ENCODE results near the gene RAB12. TPM values are rescaled to one million over a fixed set of nuclear protein-coding genes. Genes with fewer than 3 reads are reported as not detected.

RAB12 gene
- total RNA-seq, 1 experiment from 2014 or later = 51.3 TPM

- H2BK12ac ChIP-seq (ENCODE audit: insufficient read length, low read depth, low read length) = no peak overlapping the region
Observed at GRCh38 chr18:8562070-8562469, 47.2 kb upstream of the RAB12 start.

More at GRCh38 chr18:8562070-8562469, 47.2 kb upstream of the RAB12 start:
- H3K79me2 ChIP-seq (ENCODE audit: insufficient read depth, low read length) = no peaks in the 10 kb centered on the region
- no peak overlapping the region for H3K14ac ChIP-seq (ENCODE audit: insufficient read depth, low read length)
- H4K91ac ChIP-seq (ENCODE audit: insufficient read length, low read depth, low read length) = no peak overlapping the region
- no peaks in the 10 kb centered on the region for H3K9me3 ChIP-seq (ENCODE audit: control insufficient read depth, low read depth, low read length)
- WGBS (ENCODE audit: extremely low coverage, insufficient read length, low lambda C conversion rate) = no CpG with 5 or more reads among the region's 6 CpGs
- Mint-ChIP-seq H3K4me3 (no peak overlapping the region), H3K9me3 (no peaks in the 10 kb centered on the region; a peak in 1 of 5 replicates), H3K27ac (no peak overlapping the region), H3K4me1 (peaks cover 6 to 9% of the 10 kb centered on the region in 2 experiments), H3K27me3 (ENCODE audit: low read depth) (no peaks in the 10 kb centered on the region), H3K36me3 (ENCODE audit: insufficient read depth in 1 of 3, low read depth in 3 of 3) (no peaks in the 10 kb centered on the region; a peak in 1 of 7 replicates)
- no peaks in the 10 kb centered on the region for H4K20me1 ChIP-seq (ENCODE audit: control insufficient read depth, insufficient read depth, insufficient read length)
- no peaks in the 10 kb centered on the region for H3K4me1 ChIP-seq (ENCODE audit: insufficient read depth, low read length)
- no peak overlapping the region for H3K18ac ChIP-seq (ENCODE audit: insufficient read length, low read depth, low read length)
- no peak overlapping the region for H2BK5ac ChIP-seq (ENCODE audit: insufficient read length, low read length)
- no peak overlapping the region for H3K9ac ChIP-seq (ENCODE audit: extremely low read depth, insufficient read length, low read length)
- H2AFZ ChIP-seq (ENCODE audit: low read length) = no peak overlapping the region
- H3K4me2 ChIP-seq (ENCODE audit: insufficient read depth, insufficient read length, low read length) = no peak overlapping the region
- no peak overlapping the region for H4K5ac ChIP-seq (ENCODE audit: insufficient read length, low read depth, low read length)
- no peak overlapping the region for H2BK15ac ChIP-seq (ENCODE audit: low read depth, low read length)
- no peak overlapping the region for H4K8ac ChIP-seq (replicated peaks; ENCODE audit: insufficient read length, low read depth, low read length)
- no peak overlapping the region for H3K4ac ChIP-seq (ENCODE audit: low read depth, low read length)
- TF ChIP-seq CTCF (conservative IDR thresholded peaks at IDR 0.05) = no peak
- H3T11ph ChIP-seq (ENCODE audit: low read length) = no peak overlapping the region
- H2AK5ac ChIP-seq (ENCODE audit: insufficient read length, low read length) = no peak overlapping the region
- H2BK120ac ChIP-seq (ENCODE audit: low read depth, low read length, poor library complexity, severe bottlenecking) = no peak overlapping the region
- no peak overlapping the region for H3K23ac ChIP-seq (ENCODE audit: insufficient read length, low read depth, low read length)
- H3K56ac ChIP-seq (ENCODE audit: insufficient read length, low read depth, low read length) = no peak overlapping the region
- DNase-seq = no peak
- H2BK20ac ChIP-seq (ENCODE audit: low read depth, low read length, poor library complexity, severe bottlenecking) = no peak overlapping the region
- no peak overlapping the region for H3K27ac ChIP-seq (ENCODE audit: insufficient read length, low read depth, low read length)
- no peaks in the 10 kb centered on the region for H3K23me2 ChIP-seq (ENCODE audit: insufficient read length, low read depth, low read length, poor library complexity, severe bottlenecking)
- H3K27me3 ChIP-seq (ENCODE audit: insufficient read depth, low read length) = no peaks in the 10 kb centered on the region
- no peaks in the 10 kb centered on the region for H3K79me1 ChIP-seq (ENCODE audit: insufficient read depth, low read depth, low read length, poor library complexity, severe bottlenecking)
